Sciatic nerve (tissue), 2 donors: ENCODE data around the gene ABCG1. TPM values are rescaled to one million over a fixed set of nuclear protein-coding genes. Genes with fewer than 3 reads are reported as not detected.

ENCODE experiments used
- ATAC-seq: fragments of 200-7000 bp; cut with Tn5 transposase; one replicate; pipeline ENCODE4 v1.9.1; 2020; ENCODE audit warnings: mild to moderate bottlenecking, moderate library complexity
- DNase-seq: peaks from one replicate; pipeline ENCODE4 v3.0.0-alpha.2; 2020; ENCODE audit warnings: low spot score
- intact Hi-C: fragments of 100-400 bp; cut with DNase I; formaldehyde crosslinking; loops from one replicate; pipeline ENCODE4 v1.14.2; 2022
- total RNA-seq: library from RNA; stranded (reverse); fragmentation: NEBNext Ultra II Directional; extraction: Animal tissue kit (Norgen Biotek cat#: 25700); gene quantifications from one replicate; pipeline ENCODE4 v1.2.1, GENCODE V29; 2021
- donor health status: DM: no; HTN: no; CAD: no.
- donor health status: DM: no; HTN: no; CAD: no.

The ABCG1 gene
- total RNA-seq, 1 donor from 2014 or later, result 44.2 TPM

DNA sequence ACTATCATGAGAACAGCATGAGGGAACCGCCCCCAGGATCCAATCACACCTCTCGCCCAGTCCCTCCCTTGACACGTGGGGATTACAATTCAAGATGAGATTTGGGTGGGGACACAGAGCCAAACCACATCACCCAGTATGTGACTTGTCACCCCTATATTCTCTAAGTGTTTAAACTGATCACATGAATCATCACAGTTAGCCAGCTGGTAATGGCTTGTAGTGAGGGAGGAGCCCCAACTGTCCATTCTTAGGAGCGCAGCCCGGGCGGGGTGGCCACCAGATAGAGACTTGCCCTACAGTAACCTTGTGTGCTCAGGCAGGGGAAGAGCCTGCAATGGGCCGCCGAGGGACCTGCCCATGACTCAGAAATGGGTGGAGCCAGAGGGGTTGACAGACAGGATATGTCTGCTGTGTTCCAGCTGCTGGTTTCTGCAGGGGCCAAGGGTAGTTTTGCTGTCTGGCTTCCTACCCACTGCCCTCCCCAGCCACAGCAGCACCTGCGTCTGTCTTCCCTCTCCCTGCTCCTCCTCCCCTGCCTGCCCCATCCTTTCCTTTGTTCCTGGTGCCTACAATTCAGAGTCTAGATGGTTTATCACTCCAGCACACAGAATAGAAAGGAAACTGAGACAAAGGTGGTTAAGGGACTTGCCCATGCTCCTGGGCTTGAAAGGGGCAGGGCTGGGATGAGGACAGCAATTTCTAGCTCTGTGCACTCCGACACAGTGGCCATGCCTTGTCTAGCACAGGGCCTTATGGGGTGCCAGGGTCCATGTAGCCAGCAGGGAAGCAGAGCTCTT lies 9.2 kb downstream of the ABCG1 start:
- ATAC-seq, result peak; percentile 97
- intact Hi-C loops, result no loop called here
- DNase-seq, result peak; percentile 87

DNA sequence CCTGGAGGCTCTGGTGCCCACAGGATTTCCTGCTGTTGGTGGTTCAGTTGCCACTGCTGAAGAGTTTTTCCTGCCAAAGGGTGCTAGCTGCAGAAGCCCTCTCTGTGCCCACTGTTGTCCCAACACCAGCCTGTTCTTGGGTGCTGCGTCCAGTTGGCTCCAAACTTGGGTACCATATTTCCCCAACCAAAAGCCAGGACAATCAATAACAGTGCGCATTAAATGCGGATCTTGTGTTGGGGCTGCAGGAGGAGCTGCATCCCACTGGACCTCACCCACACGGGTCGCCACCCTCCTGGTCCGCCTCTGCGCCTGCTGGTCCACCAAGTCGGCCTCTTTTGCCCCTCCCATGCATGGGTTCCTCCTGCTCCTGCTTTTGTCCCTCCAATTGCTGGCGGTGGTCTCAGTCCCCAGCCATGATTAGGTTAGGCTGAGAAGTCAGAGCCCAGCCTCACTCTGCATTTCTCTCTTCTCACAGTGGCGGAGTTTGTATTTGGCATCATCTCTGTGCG lies 9.8 kb downstream of the ABCG1 start:
- intact Hi-C loops, result no loop called here
- ATAC-seq, result no peak
- DNase-seq, result peak; percentile 56

DNA sequence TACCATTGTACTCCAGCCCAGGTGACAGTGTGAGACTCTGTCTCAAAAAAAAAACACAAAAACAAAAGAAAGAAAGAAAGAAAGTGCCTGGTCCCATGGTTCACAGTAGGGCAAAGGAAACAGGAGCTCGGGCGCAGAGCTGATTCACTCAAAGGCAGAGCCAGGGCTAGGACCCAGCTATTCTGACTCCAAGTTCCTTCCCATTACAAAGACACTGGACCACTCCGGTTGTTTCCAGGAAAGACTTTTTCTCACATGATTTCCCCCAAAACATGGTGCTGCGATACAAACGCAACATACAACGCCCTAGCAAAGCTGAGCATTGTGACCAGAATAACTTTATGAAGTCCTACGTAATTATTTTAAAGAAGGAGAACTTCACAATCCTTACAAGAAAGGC lies 10.7 kb downstream of the ABCG1 start:
- no peak for ATAC-seq
- intact Hi-C loops, result no loop called here
- DNase-seq, result no peak

DNA sequence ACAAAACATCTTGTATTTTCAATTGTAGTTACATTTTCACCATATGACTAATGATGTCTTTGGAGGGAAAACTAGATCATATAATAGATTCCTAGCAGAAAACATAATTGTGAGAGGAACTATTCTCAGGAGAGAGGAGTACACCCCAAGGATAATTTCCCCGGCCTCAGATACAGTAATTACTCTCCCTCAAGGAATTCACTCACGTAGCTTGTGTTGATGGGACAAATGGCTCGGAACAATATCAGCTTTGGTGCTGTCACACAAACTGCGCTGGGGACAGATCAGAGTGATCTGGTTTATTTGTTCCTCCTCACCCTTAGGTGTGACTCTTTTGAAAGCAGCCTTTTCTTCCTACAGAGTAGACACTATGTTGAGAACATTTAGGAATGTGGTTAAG lies 11.2 kb downstream of the ABCG1 start:
- DNase-seq (no peak), ATAC-seq (no peak)
- intact Hi-C loops, result no loop called here

DNA sequence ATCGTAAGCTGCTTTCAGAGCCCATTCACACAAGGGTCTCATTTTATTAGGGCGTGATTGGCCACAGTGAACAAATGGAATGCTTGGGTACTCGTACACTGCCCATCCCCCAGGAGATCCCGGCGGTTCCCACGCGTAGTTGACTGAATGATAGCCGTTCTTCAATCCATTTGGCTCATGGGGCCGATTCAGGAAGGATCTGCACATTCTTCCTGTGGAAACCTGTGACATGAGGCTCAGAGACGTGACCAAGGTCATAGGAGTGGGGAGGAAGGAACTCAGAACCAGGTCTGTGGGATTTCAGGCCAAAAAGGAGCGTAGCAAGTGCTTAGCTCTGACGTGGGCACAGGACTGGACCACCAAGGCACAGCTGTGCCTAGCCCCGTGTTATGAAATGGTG lies 11.7 kb downstream of the ABCG1 start:
- ATAC-seq, result no peak

DNA sequence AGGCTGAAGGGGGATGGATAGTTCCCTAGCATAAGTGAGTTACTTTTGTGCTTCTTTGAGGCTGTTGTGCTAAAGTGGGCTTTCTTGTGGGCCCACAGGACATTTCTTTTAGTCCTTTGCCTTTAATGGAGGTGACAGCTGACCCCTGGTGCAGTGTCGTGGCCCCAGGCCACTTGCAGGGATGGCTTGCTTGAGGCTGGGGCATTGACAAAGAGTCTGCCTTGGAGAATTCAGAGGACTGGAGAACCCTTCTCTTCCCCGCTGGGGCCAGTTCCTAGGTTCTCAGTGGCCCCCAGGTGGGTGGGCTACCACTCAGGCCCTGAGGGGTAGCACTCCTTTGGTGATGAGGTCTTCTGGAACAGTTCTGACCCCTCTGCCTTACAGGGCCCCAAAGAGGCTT lies 12.8 kb downstream of the ABCG1 start:
- no peak for DNase-seq
- intact Hi-C loops, result no loop called here
- ATAC-seq, result no peak

More for the DNA sequence above, 11.7 kb downstream of the ABCG1 start:
- DNase-seq, result no peak
- intact Hi-C loops, result no loop called here

DNA sequence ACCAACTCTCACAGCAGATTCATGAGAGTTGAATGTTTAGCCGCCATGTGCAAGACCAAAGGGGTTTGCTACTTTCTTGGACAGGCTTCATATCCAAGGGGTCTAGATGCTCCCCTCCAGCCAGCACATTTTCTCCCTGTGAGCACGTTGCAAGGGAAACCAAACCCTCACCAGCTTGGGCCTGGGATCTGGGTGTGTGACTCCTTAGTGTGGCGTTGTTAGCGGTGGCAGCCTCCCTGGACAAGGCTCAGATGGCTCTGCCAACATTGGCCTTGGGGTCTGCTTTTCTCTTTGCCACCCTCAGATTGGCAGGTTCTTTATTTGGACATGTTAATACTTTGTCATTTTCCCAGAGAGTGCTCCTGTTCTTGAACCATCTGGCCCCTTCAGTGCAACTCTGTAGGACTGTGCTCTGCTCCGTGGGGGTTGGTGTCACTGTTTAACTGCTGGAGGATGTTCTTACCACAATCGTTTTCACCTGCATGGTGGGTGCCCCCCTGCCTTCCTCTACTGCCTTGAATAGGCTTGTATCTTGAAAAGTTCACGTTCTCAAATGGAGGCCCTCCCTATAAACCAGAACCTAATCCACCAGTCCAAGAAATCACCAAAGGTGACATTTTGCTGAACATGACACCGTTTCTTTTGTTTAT lies 13.4 kb downstream of the ABCG1 start:
- intact Hi-C loops, result no loop called here
- ATAC-seq (no peak), DNase-seq (no peak)

DNA sequence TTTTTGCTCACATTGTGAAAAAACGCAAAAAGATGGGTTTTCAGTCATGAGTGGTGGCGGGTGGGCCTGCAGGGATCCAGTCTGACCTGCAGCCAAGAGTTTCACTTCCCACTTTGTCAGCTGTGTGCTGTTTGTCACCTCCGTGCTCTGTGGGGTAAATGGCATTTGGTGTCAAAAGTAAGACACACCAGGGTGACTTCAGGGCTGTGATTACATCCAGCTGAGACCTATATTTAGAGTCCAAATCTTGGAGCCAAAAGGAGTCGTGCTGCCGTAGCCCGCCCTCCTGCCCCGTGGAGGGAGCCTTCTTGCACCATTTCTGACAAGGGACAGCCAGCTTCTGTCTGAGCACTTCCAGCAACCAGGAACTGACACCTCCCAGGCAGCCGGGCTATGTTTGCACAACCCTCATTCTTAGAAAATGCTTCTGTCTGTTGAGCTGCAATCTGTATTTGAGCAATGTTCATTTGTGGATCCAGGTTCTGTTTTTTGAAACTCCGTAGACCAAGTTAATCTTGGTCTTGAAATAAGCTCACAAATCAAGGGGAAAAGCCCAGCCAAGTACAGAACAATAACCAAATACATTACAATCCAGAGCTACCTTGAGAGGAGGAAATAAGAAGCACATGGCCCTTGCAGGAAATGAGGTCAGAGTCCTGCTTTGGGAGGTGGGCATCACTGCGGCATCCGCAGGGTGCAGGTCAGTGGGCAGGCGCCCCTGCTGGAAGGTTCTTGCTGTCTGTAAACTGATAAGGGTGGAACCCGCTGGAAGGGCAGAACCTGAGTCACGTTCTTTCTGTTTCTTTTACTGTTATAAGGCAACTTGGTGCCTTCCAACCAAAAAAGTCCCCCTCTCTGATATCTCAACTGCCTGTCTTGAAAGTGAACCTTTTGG lies 14.4 kb downstream of the ABCG1 start:
- intact Hi-C loops, result no loop called here
- peak; percentile 90 for ATAC-seq
- peak; percentile 70 for DNase-seq

DNA sequence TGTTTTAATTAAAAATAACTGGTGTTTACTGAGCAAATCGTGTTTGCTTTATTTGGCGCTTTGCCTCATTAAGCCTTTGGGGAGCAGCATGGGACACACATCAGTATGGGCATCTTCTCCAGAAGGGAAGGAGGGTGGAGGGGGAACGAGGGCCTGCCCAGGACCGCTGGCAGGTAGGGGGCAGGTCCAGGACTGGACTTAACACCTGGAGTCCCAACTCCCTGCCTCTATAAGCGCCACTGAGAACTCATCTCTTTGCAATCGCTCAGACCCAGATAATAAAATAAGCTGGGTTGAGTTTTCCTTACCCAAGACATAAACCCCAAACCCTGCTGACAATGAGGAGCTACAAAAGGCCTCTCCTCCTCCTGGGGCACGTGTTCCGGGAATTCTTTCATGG lies 15.1 kb downstream of the ABCG1 start:
- ATAC-seq (peak; percentile 1), DNase-seq (no peak)
- intact Hi-C loops, result no loop called here

DNA sequence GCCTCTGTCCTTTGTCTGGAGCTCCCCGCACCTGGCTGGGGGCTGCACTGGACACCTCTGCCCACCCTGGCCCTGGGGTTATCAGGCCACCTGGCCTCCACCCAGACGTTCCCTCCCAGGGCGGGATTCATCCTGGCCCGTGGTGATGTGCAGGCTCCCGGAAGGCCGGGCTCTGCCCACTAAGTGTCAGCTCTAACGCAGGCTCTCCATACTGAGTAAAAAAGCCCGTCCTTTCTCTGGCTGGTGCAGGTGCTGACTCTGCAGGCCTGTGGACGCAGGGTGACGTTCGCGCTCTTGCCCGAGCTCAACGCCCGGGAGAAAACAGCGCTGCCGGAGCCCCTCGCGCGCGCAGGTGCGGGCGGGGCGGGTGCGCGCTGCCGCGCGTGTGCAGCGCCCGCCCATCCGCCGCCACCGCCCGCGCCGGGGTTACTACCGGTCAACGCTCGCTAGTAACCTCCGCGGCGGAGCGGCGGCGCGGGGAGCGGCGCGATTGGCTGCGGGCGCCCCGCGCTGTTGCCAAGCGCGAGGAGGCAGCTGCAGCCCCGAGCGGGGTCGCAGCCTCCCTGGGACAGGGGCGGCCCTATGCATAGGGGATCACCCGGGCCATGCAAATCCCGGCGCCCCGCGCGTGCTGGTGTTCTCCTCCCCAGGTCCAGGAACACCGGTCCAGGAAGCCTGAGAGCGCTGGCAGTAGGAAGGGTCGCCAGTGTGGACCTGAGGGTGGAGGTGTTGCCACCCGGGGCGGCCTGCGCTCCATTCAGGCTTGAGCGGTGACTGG lies 15.7 kb downstream of the ABCG1 start:
- peak; percentile 74 for ATAC-seq
- intact Hi-C loops, result no loop called here
- DNase-seq, result peak; percentile 78

DNA sequence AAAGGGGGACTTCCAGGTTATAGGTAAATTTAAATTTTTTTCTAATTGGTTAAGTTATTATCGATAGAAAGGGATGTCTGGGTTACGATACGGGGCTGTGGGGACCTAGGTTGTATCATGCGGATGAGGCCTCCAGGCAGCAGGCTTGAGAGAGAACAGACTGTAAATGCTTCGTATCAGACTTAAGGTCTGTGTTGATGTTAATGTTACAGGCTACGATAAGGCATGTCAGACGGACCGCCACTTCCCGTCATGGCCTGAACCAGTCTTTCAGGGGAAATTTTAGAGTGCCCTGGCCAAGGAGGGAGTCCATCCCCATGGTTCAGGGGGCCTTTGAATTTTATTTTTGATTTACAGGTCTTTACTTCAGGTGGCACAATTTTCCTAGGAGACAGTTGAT lies 16.7 kb downstream of the ABCG1 start:
- DNase-seq (no peak), ATAC-seq (no peak)
- intact Hi-C loops, result no loop called here

DNA sequence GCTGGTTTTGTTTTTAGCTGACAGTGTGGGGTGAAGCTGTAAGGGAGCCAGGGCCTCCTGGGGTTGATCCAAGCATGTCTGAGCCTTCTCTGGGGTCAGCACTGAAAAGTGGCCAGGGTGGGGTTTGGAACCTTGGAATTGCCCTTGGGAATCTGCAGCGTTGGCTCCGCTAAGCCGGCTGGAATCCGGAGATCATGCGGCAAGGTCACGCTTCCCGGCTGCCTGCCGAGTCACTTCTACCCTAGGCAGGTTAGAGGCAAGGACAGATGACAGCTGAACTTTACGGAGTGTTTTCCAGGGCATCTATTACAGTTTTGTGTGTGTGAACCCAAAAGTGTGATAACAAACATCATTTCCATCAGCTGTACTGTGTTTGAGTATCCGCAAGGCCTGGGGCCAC lies 17.1 kb downstream of the ABCG1 start:
- ATAC-seq, result no peak
- intact Hi-C loops, result no loop called here

DNA sequence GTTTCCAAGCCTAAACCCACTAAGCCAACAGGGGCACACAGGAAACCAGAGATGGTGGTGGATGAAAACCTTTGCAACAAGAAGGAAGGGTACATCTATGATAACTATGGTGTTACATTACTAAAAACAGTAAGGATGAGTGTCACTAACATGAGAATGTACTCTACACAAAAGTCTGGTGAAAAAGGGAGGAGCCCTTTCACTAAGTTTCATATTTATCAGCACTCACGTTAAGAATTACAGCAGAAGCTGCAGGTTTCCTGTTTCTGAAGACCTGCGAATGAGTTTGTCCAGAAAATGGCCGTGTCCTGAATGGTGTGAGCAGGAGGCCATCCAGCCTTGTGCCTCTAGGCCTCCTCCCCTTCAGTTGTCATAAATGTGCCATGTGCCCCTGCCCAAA lies 17.8 kb downstream of the ABCG1 start:
- ATAC-seq, result no peak
- DNase-seq, result no peak
- intact Hi-C loops, result no loop called here

More for the DNA sequence above, 17.1 kb downstream of the ABCG1 start:
- DNase-seq, result no peak

DNA sequence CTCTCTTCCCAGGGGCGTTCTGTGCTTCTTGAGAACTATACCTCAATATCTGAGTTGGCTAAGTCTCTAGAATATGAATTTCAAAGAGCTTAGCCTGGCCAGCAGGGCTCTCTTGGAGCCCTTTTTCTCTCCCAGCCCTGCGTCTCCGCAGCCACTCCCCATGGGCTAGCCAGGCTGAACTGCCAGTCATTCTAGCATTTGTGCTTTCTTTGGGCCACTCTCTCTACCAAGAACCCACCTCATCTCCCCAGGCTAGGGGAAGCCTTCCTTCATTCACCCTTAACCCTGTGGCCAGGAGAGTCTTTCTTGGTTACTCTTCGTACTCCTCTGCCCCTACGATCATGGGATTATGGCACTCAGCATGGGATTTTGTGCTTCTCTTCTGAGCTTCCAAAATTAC lies 18.2 kb downstream of the ABCG1 start:
- intact Hi-C loops, result no loop called here
- DNase-seq (no peak), ATAC-seq (no peak)

DNA sequence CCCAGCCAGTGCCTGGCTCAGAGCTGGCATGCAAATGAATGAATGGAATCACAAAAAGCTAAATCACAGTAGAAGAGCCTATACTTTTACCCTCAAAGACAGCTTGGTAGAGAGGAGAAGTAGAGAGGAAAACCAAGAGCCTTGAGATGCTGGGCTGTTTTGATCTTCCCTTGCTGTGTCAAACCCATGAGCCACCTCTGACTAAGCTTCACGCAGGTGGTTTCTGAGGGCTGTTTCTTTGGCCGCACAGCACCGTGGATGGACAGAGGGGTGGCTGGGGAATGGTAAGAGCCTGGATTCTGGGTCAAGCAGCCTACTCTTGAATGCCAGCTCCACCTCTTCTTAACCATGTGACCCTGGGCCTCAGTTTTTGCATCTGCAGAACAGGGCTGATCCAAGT lies 18.6 kb downstream of the ABCG1 start:
- intact Hi-C loops, result no loop called here
- no peak for ATAC-seq
- no peak for DNase-seq

DNA sequence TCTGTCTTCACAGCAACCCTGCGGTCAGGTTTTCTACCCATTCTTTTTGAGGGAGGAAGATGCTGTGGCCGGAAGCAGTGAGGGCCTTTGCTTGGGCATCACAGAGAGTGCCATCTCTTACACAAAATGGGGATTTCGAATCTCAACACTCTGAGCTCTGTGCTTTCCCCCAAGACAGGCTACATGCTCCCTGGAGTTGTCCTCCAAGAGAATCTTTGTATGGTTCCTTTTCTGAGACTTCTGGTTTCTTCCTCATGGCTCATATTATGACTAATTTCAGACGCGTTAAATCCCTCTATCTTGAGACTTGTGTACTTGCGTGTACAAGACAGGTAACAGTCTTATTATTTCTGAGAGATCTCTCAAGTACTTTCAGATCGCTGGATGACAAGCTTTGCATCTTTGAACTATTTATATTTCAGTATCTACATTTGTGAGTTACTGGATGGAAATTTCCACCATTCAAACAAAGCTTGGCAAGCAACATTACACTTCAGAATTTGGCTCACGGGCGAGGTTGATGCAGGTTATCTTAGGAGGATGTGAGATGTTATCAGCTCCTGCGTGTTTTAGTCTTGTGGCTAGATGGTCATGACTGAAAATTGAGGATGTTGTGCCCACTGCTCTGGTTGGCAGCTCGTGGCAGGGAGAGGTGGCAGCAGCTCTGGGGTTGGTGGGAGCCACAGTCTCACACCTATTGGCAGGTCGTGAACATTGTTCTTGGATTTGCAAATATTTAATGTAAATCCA lies 19.4 kb downstream of the ABCG1 start:
- intact Hi-C loops, result no loop called here

DNA sequence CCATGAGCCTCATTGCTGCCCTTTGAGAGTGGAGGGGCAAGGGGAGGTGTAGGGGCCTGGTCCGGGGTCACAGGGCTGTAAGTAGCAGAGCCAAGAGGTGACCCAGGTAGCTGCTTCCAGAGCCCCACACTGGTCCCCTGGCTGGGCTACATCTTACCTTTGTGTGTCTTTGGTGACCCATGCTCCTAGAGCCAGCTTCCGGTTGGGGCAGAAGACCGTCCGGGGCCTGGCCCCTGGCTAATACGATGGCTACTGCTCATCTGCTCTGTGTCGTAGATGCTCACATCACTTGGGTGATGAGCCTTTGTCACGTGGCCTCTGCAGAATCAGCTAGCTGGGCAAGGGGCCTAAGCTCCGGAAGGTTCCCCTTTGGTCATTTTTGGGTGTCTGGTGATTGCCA lies 20.6 kb downstream of the ABCG1 start:
- no peak for ATAC-seq
- intact Hi-C loops, result no loop called here
- no peak for DNase-seq

More for the DNA sequence above, 19.4 kb downstream of the ABCG1 start:
- DNase-seq (no peak), ATAC-seq (no peak)

DNA sequence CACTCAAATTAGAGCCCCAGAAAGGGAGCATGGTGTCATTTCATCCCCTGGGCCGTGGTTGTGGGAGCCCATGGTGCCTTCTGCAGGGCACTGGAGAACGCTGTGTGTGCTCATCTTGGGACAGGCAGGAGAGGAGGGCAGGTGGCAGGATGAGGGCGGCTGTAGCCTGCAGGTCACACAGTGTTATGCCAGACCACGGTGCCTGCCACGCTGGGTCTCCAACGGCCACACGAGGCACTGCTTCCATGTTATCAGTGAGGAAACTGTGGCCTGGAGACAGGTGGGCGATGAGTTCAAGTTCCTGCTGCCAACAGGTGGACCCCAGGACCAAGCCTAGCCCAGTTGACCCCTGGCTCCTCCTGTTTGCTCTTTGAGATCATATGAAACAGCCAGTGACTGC lies 21.0 kb downstream of the ABCG1 start:
- intact Hi-C loops, result no loop called here
- ATAC-seq (no peak), DNase-seq (no peak)
